Left lung (tissue), 10 donors: ENCODE measurements around the gene NIN. TPM values are rescaled to one million over a fixed set of nuclear protein-coding genes. Genes with fewer than 3 reads are reported as not detected.

ENCODE experiments used
- ATAC-seq: fragments of 200-7000 bp; cut with Tn5 transposase; one replicate; pipeline ENCODE4 v1.9.1; 2020; ENCODE audit warnings: moderate library complexity
- DNase-seq, 4 donors: peaks; one replicate each; pipeline ENCODE4 v3.0.0-alpha.2; 2013 to 2020
- H3K27ac ChIP-seq, 2 donors: fragments of 200-600 bp; sonication (generic) in 1 of 2; one replicate each; pipeline versions ENCODE4 v1.5.0 to v1.8.0; 2020 to 2021
- H3K27me3 ChIP-seq, 2 donors: fragments of 200-600 bp; sonication (generic) in 1 of 2; one replicate each; pipeline versions ENCODE4 v1.5.0 to v1.8.0; 2020 to 2021
- H3K36me3 ChIP-seq, 2 donors: fragments of 200-600 bp; sonication (generic) in 1 of 2; one replicate each; pipeline versions ENCODE4 v1.5.0 to v1.8.0; 2020 to 2021
- H3K4me1 ChIP-seq, 2 donors: fragments of 200-600 bp; one replicate each; pipeline ENCODE4 v1.8.0; 2021
- H3K4me3 ChIP-seq, 2 donors: fragments of 200-600 bp; sonication (generic) in 1 of 2; one replicate each; pipeline versions ENCODE4 v1.5.0 to v1.8.0; 2020 to 2021; ENCODE audit warnings: mild to moderate bottlenecking in 1 of 2
- H3K9me3 ChIP-seq, 2 donors: fragments of 200-600 bp; sonication (generic) in 1 of 2; one replicate each; pipeline versions ENCODE4 v1.5.0 to v1.8.0; 2020 to 2021
- intact Hi-C, 2 donors: fragments of 100-400 bp; cut with DNase I; formaldehyde crosslinking; loops; one replicate each; pipeline versions ENCODE4 v1.11.2 to v1.14.2; 2022
- polyA plus RNA-seq, 6 donors: library from polyadenylated mRNA; unstranded; fragments of 120-200 nt; gene quantifications; one replicate each; pipeline ENCODE4 v1.2.1, GENCODE V29; 2013; ENCODE audit not compliant: insufficient read length in 6 of 6
- total RNA-seq, 2 donors: library from RNA; stranded (reverse); fragmentation: NEBNext Ultra II Directional; extraction: Animal tissue kit (Norgen Biotek cat#: 25700); gene quantifications; one replicate each; pipeline ENCODE4 v1.2.1, GENCODE V29; 2021
- TF ChIP-seq, protein P1 (sequence below), 2 donors: fragments of 200-600 bp; sonication (generic) in 1 of 2; IDR thresholded peaks; one replicate each; pipeline versions ENCODE4 v1.5.0 to v1.8.0; 2021; ENCODE audit warnings: antibody characterized with exemption in 2 of 2
- donor health status: DM: no; HTN: yes; CAD: no.
- donor health status: DM: no; HTN: no; CAD: no.

Gene NIN
- total and polyA plus RNA-seq, 8 donors, result 25.2 to 49.6 (median 29.5) TPM

- TF ChIP-seq, protein P1, sequence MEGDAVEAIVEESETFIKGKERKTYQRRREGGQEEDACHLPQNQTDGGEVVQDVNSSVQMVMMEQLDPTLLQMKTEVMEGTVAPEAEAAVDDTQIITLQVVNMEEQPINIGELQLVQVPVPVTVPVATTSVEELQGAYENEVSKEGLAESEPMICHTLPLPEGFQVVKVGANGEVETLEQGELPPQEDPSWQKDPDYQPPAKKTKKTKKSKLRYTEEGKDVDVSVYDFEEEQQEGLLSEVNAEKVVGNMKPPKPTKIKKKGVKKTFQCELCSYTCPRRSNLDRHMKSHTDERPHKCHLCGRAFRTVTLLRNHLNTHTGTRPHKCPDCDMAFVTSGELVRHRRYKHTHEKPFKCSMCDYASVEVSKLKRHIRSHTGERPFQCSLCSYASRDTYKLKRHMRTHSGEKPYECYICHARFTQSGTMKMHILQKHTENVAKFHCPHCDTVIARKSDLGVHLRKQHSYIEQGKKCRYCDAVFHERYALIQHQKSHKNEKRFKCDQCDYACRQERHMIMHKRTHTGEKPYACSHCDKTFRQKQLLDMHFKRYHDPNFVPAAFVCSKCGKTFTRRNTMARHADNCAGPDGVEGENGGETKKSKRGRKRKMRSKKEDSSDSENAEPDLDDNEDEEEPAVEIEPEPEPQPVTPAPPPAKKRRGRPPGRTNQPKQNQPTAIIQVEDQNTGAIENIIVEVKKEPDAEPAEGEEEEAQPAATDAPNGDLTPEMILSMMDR (IDR thresholded peaks at IDR 0.05), result no peak
- Histone ChIP-seq H3K27ac (no peak overlapping the region), H3K36me3 (peaks cover 0 to 83% of the 10 kb centered on the region in 2 donors), H3K9me3 (no peaks in the 10 kb centered on the region), H3K27me3 (no peaks in the 10 kb centered on the region), H3K4me1 (no peaks in the 10 kb centered on the region), H3K4me3 (no peak overlapping the region)
- no peak for DNase-seq
- intact Hi-C loops, result loop anchor here in 1 of 2 donors (10.0 kb wide), 1 partner anchor 166 kb away; no protein-coding TSS in a partner anchor
- ATAC-seq, result no peak
Observed at GRCh38 chr14:50770586-50770985, 60.4 kb downstream of the NIN start.

GRCh38 chr14:50769863-50770500, 61.0 kb downstream of the NIN start:
- no peak overlapping the region for H3K4me3 ChIP-seq
- ATAC-seq (no peak), DNase-seq (no peak)
- intact Hi-C loops, result loop anchor here in 1 of 2 donors (10.0 kb wide), 1 partner anchor 165 kb away; no protein-coding TSS in a partner anchor
- H3K4me1 ChIP-seq, result no peaks in the 10 kb centered on the region
- H3K27ac ChIP-seq, result no peak overlapping the region
- H3K9me3 ChIP-seq, result no peaks in the 10 kb centered on the region
- peaks cover 0 to 84% of the 10 kb centered on the region in 2 donors for H3K36me3 ChIP-seq
- H3K27me3 ChIP-seq, result no peaks in the 10 kb centered on the region
- TF ChIP-seq, protein P1 (IDR thresholded peaks at IDR 0.05), result no peak

- H3K4me3 ChIP-seq, result no peak overlapping the region
- H3K27me3 ChIP-seq, result no peaks in the 10 kb centered on the region
- H3K36me3 ChIP-seq, result peaks cover 0 to 87% of the 10 kb centered on the region in 2 donors
- no peak for DNase-seq
- H3K4me1 ChIP-seq, result no peaks in the 10 kb centered on the region
- no peaks in the 10 kb centered on the region for H3K9me3 ChIP-seq
- TF ChIP-seq, protein P1 (IDR thresholded peaks at IDR 0.05), result no peak
- no peak overlapping the region for H3K27ac ChIP-seq
- intact Hi-C loops, result no loop called here
- ATAC-seq, result no peak
Observed at GRCh38 chr14:50768680-50769079, 62.3 kb downstream of the NIN start.

DNA sequence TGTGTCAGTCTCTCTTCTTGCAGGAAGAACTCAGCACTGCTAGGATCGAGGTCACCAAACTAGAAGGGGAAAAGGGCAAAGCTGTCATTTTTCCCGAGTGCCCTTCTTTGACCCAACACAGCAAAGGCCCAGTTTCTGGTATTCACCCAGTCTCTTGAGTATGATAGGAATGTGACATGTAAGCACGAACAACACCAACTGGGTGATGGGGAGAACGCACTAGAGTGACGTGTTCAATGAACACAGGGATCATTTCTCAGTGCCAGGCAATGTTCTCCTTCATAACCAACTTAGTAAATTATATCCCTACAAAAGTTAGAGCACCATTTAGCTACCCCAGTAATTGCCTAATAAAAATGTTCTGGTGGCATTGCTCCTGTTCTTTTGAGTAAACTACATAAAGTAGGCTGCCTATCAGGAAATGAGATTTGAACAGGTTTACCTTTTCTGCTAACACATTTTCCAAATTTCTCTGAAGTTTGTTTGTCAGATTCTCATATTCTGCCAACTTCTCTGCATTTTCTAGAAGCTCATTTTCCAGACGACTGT, 64.5 kb downstream of the NIN start:
- Histone ChIP-seq H3K9me3 (no peaks in the 10 kb centered on the region), H3K27me3 (no peaks in the 10 kb centered on the region), H3K27ac (no peak overlapping the region), H3K4me3 (no peak overlapping the region), H3K4me1 (no peaks in the 10 kb centered on the region), H3K36me3 (peaks cover 0 to 89% of the 10 kb centered on the region in 2 donors)
- DNase-seq, result no peak
- ATAC-seq, result no peak
- TF ChIP-seq, protein P1 (IDR thresholded peaks at IDR 0.05), result no peak
- intact Hi-C loops, result no loop called here

DNA sequence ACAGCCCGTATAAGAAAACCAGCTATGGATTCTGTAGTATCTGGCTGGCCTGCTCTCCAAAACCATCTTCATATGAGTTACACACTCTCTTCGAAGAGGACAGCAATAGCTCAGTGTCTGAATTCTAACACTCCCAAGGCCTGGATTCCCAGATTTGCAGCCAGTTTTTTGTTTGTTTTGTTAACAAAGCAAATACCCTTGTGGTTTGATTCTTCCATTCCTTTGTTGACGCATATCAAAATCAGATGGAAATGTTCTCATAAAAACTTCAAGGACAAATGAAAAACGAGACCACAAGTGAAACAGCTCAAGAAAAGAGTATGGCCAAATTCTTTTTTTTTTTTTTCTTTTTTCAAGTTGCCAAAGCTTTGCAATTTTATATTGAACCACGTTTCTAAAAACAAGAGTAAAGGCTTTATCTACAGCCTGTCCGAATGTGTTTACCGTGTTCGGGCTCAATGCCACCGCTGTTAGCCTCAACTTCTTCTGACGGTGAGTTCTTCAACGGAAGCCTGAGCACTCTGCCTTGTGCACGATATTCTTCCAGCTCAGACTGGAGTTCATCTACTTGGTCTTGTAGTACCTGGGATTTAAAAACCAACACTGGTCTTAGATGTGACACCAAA, 67.5 kb downstream of the NIN start:
- TF ChIP-seq, protein P1 (IDR thresholded peaks at IDR 0.05), result no peak
- H3K27ac ChIP-seq, result no peak overlapping the region
- ATAC-seq, result peak; percentile 56

More for the DNA sequence above, 67.5 kb downstream of the NIN start:
- H3K4me3 ChIP-seq, result no peak overlapping the region
- no peaks in the 10 kb centered on the region for H3K27me3 ChIP-seq
- H3K9me3 ChIP-seq, result no peaks in the 10 kb centered on the region
- no peak for DNase-seq
- H3K4me1 ChIP-seq, result no peaks in the 10 kb centered on the region
- peaks cover 0 to 89% of the 10 kb centered on the region in 2 donors for H3K36me3 ChIP-seq
- intact Hi-C loops, result no loop called here
